GM18499 (cell line): ENCODE data around the gene LEPR.

Experiments used
- ATAC-seq: cut with Tn5 transposase; IDR thresholded peaks from one replicate; pipeline ENCODE4 v1.9.1; 2021; ENCODE audit warnings: moderate number of reproducible peaks; ENCODE audit not compliant: insufficient read depth, unreplicated experiment

The LEPR gene

GRCh38 chr1:65469889-65470340 is 49.4 kb downstream of the LEPR start:
- no peak for ATAC-seq
